Thyroid gland (tissue), 4 donors: ENCODE data around the gene METTL21C. TPM values are rescaled to one million over a fixed set of nuclear protein-coding genes. Genes with fewer than 3 reads are reported as not detected.

Experiments
- DNase-seq, 2 donors: peaks; one replicate each; pipeline ENCODE4 v3.0.0-alpha.2; 2019
- H3K27ac ChIP-seq, 3 donors: fragments of 200-600 bp; sonication (generic); 1 replicate in 2 of 3; 2 replicates in 1 of 3; pipeline ENCODE4 v1.5.1; 2016 to 2019; ENCODE audit warnings: mild to moderate bottlenecking in 1 of 3, moderate library complexity in 1 of 3
- H3K27me3 ChIP-seq: fragments of 200-600 bp; sonication (generic); one replicate; pipeline ENCODE4 v1.5.1; 2019
- H3K36me3 ChIP-seq, 2 donors: fragments of 200-600 bp; sonication (generic); one replicate each; pipeline ENCODE4 v1.5.1; 2016 to 2019
- H3K4me1 ChIP-seq, 2 donors: fragments of 200-600 bp; sonication (generic); one replicate each; pipeline ENCODE4 v1.5.1; 2017 to 2019
- H3K4me3 ChIP-seq, 3 donors: fragments of 200-600 bp; sonication (generic); replicated peaks in 1 of 3; 1 replicate in 2 of 3; 2 replicates in 1 of 3; pipeline ENCODE4 v1.5.1; 2016; ENCODE audit warnings: mild to moderate bottlenecking in 1 of 3
- H3K9me3 ChIP-seq: fragments of 200-600 bp; sonication (generic); one replicate; pipeline ENCODE4 v1.5.1; 2017
- POLR2A ChIP-seq, 2 donors: fragments of 450-650 bp; IDR thresholded peaks; one replicate each; pipeline ENCODE4 v1.6.1; 2017; ENCODE audit warnings: antibody characterized with exemption in 2 of 2, mild to moderate bottlenecking in 2 of 2, moderate library complexity in 1 of 2
- WGBS, 2 donors: methylation state at CpG; one replicate each; pipeline ENCODE4 v1.1.5; 2017; 5-methylcytosine and 5-hydroxymethylcytosine counted together
- intact Hi-C: fragments of 100-400 bp; cut with DNase I; formaldehyde crosslinking; loops from one replicate; pipeline ENCODE4 v1.15.1; 2023
- total RNA-seq, 4 donors: library from RNA; depleted of rRNA; stranded (reverse); fragments of >200 nt; gene quantifications; one replicate each; pipeline ENCODE4 v1.2.3, GENCODE V29; 2016
- TF ChIP-seq, protein P1 (sequence below), 6 experiments: fragments of 200-600 bp in 3 of 6; fragments of 450-650 bp in 3 of 6; sonication (generic) in 3 of 6; IDR thresholded peaks; one replicate each; pipeline ENCODE4 v1.5.1; 2016 to 2019; ENCODE audit warnings: antibody characterized with exemption in 6 of 6, mild to moderate bottlenecking in 2 of 6, inconsistent platforms in 1 of 6, moderate library complexity in 1 of 6

METTL21C gene
- total RNA-seq, 4 donors from 2014 or later: not detected

- H3K9me3 ChIP-seq: no peaks in the 10 kb centered on the region
- intact Hi-C loops: no loop called here
- no peak for DNase-seq
- no peaks in the 10 kb centered on the region for H3K27me3 ChIP-seq
- WGBS, 2 donors: 78 to 83% methylated on average over 3 of the region's 3 CpGs
- no peak overlapping the region for H3K27ac ChIP-seq
- no peaks in the 10 kb centered on the region for H3K36me3 ChIP-seq
- peaks cover 1 to 2% of the 10 kb centered on the region in 2 donors for H3K4me1 ChIP-seq
- no peak overlapping the region for H3K4me3 ChIP-seq
- TF ChIP-seq POLR2A (IDR thresholded peaks at IDR 0.05): no peak
- TF ChIP-seq, protein P1, sequence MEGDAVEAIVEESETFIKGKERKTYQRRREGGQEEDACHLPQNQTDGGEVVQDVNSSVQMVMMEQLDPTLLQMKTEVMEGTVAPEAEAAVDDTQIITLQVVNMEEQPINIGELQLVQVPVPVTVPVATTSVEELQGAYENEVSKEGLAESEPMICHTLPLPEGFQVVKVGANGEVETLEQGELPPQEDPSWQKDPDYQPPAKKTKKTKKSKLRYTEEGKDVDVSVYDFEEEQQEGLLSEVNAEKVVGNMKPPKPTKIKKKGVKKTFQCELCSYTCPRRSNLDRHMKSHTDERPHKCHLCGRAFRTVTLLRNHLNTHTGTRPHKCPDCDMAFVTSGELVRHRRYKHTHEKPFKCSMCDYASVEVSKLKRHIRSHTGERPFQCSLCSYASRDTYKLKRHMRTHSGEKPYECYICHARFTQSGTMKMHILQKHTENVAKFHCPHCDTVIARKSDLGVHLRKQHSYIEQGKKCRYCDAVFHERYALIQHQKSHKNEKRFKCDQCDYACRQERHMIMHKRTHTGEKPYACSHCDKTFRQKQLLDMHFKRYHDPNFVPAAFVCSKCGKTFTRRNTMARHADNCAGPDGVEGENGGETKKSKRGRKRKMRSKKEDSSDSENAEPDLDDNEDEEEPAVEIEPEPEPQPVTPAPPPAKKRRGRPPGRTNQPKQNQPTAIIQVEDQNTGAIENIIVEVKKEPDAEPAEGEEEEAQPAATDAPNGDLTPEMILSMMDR (IDR thresholded peaks at IDR 0.05): no peak
Measured at GRCh38 chr13:102686024-102686423, 8.8 kb downstream of the METTL21C start.

GRCh38 chr13:102683637-102684036 lies 11.2 kb downstream of the METTL21C start:
- no peak overlapping the region for H3K27ac ChIP-seq
- H3K4me1 ChIP-seq: peaks cover 23 to 25% of the 10 kb centered on the region in 2 donors
- H3K9me3 ChIP-seq: no peaks in the 10 kb centered on the region
- H3K4me3 ChIP-seq: no peak overlapping the region
- no peak for TF ChIP-seq POLR2A (IDR thresholded peaks at IDR 0.05)
- TF ChIP-seq, protein P1 (IDR thresholded peaks at IDR 0.05): no peak
- WGBS, 2 donors: 75% methylated on average over 2 of the region's 2 CpGs
- H3K27me3 ChIP-seq: no peaks in the 10 kb centered on the region
- peaks cover 0 to 5% of the 10 kb centered on the region in 2 donors for H3K36me3 ChIP-seq
- intact Hi-C loops: no loop called here
- no peak for DNase-seq

GRCh38 chr13:102682727-102683126 lies 12.1 kb downstream of the METTL21C start:
- no peak for DNase-seq

GRCh38 chr13:102682211-102682610 lies 12.6 kb downstream of the METTL21C start:
- Histone ChIP-seq H3K36me3 (peaks cover 0 to 5% of the 10 kb centered on the region in 2 donors), H3K27me3 (no peaks in the 10 kb centered on the region), H3K4me1 (peaks cover 27 to 30% of the 10 kb centered on the region in 2 donors), H3K27ac (no peak overlapping the region), H3K9me3 (no peaks in the 10 kb centered on the region), H3K4me3 (no peak overlapping the region)
- intact Hi-C loops: no loop called here
- DNase-seq: no peak
- TF ChIP-seq, protein P1 (IDR thresholded peaks at IDR 0.05): no peak
- no peak for TF ChIP-seq POLR2A (IDR thresholded peaks at IDR 0.05)
- WGBS, 2 donors: 74 to 82% methylated on average over 4 of the region's 4 CpGs

More at GRCh38 chr13:102682727-102683126, 12.1 kb downstream of the METTL21C start:
- Histone ChIP-seq H3K4me3 (no peak overlapping the region), H3K4me1 (peaks cover 27 to 29% of the 10 kb centered on the region in 2 donors), H3K27me3 (no peaks in the 10 kb centered on the region), H3K9me3 (no peaks in the 10 kb centered on the region), H3K36me3 (peaks cover 0 to 5% of the 10 kb centered on the region in 2 donors), H3K27ac (no peak overlapping the region)
- TF ChIP-seq, protein P1 (IDR thresholded peaks at IDR 0.05): no peak
- TF ChIP-seq POLR2A (IDR thresholded peaks at IDR 0.05): no peak
- 91% methylated on average over 3 of the region's 3 CpGs for WGBS, 2 donors
- intact Hi-C loops: no loop called here

DNA sequence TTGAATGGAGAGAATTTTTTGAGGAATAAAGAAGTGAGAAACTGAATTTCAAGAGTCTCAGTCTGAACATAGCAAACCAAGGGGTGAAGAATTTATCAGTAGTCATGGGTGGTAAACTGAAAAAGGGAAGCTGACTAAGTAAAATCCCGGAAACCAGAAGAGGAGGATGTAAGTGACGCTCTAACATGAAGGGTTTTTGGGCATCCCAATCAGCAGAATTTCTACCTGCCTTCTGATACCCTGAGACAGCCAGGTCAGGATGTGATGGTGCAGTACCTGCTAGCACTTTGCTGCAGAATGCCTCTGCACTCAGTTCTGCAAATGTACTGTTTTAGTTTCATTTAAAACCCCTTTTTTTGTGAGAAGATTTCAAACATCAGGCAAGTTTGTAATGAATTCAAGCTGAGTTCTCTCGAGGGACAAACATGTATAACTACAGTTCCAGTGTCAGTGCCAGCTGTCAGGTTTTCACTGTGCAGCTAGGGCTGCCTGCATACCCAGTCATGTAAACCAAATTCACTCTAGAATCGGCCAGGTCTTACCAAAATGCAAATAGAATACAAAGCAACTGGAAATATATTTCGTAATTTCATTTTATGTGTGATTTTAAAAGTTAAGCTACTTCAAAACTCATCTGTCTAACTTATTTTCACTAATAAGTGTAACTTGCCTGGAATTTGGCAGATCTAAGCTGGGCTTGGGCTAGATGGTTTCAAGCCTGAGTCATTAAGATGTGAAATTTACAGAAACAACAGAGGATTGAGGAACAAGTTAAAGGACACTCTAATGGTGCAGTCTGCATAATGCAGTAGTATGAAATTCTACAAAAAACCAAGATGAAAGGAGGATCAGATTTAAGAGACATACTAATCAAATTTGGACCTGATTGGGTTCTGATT lies 13.8 kb downstream of the METTL21C start:
- Histone ChIP-seq H3K36me3 (peaks cover 0 to 5% of the 10 kb centered on the region in 2 donors), H3K27me3 (no peaks in the 10 kb centered on the region), H3K4me1 (peaks cover 27 to 30% of the 10 kb centered on the region in 2 donors), H3K4me3 (no peak overlapping the region), H3K27ac (peak overlapping the region; percentile 18 to 57 (median 33)), H3K9me3 (no peaks in the 10 kb centered on the region)
- TF ChIP-seq, protein P1 (IDR thresholded peaks at IDR 0.05): no peak
- no peak for TF ChIP-seq POLR2A (IDR thresholded peaks at IDR 0.05)
- 78 to 86% methylated on average over 5 of the region's 5 CpGs for whole genome bisulfite sequencing, 2 donors
- intact Hi-C loops: no loop called here
- DNase-seq: no peak
